HUDEP-2 (cell line): Measurements from ENCODE around the gene MEF2A.
A peak's percentile ranks its signal among the peaks of the same experiment; 100 is the strongest.
"Not testable (repeated sequence)": the region's sequence is repeated elsewhere in the genome, so short reads cannot be mapped to it uniquely, and the experiment has no call there.

Source experiments
- DNase-seq, 76 experiments: peaks; one replicate each; lab custom pipeline; 2025; ENCODE audit not compliant: unreplicated experiment in 76 of 76; lab: John Stamatoyannopoulos, UW

Gene MEF2A

GRCh38 chr15:99721896-99722295 lies 156.1 kb downstream of the MEF2A start:
- no peak for DNase-seq

GRCh38 chr15:99722406-99722805 lies 156.6 kb downstream of the MEF2A start:
- no peak for DNase-seq

- no peak for DNase-seq
Measured at GRCh38 chr15:99726333-99726732, 160.5 kb downstream of the MEF2A start.

- DNase-seq: no peak
Measured at GRCh38 chr15:99727330-99727729, 161.5 kb downstream of the MEF2A start.

GRCh38 chr15:99727733-99728132 lies 161.9 kb downstream of the MEF2A start:
- no peak for DNase-seq

GRCh38 chr15:99728916-99729315 lies 163.1 kb downstream of the MEF2A start:
- no peak for DNase-seq

GRCh38 chr15:99729327-99729726 lies 163.5 kb downstream of the MEF2A start:
- DNase-seq: no peak

GRCh38 chr15:99729920-99730319 lies 164.1 kb downstream of the MEF2A start:
- peak in 5 of 76 experiments; percentile 3 to 14 (median 6) for DNase-seq

- DNase-seq: no peak
Measured at GRCh38 chr15:99731336-99732123, 165.7 kb downstream of the MEF2A start.

- DNase-seq: no peak
Measured at GRCh38 chr15:99732124-99732750, 166.5 kb downstream of the MEF2A start.

- DNase-seq: peak in 29 of 76 experiments; percentile 8 to 70 (median 49)
Measured at GRCh38 chr15:99732751-99733267, 167.0 kb downstream of the MEF2A start.

- DNase-seq: peak; percentile 29 to 98 (median 95)
Measured at GRCh38 chr15:99733268-99734039, 167.7 kb downstream of the MEF2A start, which contains the start of gene LYSMD4. LYSMD4 (minus strand) TSS chr15:99733437; CDS start chr15:99731999, 1,438 bp downstream.

GRCh38 chr15:99734040-99734291 lies 168.2 kb downstream of the MEF2A start:
- not testable (repeated sequence) for DNase-seq

- no peak for DNase-seq
Measured at GRCh38 chr15:99734575-99734974, 168.8 kb downstream of the MEF2A start.

- no peak for DNase-seq
Measured at GRCh38 chr15:99735868-99736267, 170.1 kb downstream of the MEF2A start.

GRCh38 chr15:99736702-99737101 lies 170.9 kb downstream of the MEF2A start:
- DNase-seq: peak in 1 of 76 experiments; percentile 3

GRCh38 chr15:99738021-99738847 lies 172.4 kb downstream of the MEF2A start:
- DNase-seq: peak in 17 of 76 experiments; percentile 3 to 60 (median 19)

GRCh38 chr15:99741835-99742234 lies 176.1 kb downstream of the MEF2A start:
- no peak for DNase-seq

- no peak for DNase-seq
Measured at GRCh38 chr15:99744142-99744541, 178.4 kb downstream of the MEF2A start.

- no peak for DNase-seq
Measured at GRCh38 chr15:99745370-99746086, 179.7 kb downstream of the MEF2A start.
